Stimulated activated CD4-positive, alpha-beta T cell treated with anti-CD3 and anti-CD28 coated beads, TNF-alpha, amount 100 ng/mL, for 4 hours (primary cell): Measurements from ENCODE around the gene BZW2.

Source experiments
- DNase-seq, 3 experiments: peaks; one replicate each; pipeline ENCODE4 v3.0.0-alpha.2; 2020; ENCODE audit warnings: low read depth in 3 of 3

Gene BZW2

DNA sequence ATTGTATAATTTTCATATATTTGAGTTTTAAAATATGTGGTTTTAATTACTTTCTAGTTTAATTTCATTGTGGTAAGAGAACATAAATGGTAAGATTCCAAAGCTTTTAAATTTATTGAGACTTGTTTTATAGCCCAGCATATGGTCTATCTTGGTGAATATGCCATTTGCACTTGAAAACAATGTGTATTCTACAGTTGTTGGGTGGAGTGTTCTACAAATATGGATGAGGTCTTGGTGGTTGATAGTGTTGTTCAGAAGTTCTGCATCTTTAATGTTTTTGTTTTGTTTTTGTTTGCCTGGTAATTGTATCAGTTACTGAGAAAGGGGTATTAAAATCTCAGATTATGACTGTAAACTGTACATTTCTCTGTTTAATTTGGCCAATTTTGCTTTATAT lies 69.9 kb downstream of the BZW2 start:
- no peak for DNase-seq

DNA sequence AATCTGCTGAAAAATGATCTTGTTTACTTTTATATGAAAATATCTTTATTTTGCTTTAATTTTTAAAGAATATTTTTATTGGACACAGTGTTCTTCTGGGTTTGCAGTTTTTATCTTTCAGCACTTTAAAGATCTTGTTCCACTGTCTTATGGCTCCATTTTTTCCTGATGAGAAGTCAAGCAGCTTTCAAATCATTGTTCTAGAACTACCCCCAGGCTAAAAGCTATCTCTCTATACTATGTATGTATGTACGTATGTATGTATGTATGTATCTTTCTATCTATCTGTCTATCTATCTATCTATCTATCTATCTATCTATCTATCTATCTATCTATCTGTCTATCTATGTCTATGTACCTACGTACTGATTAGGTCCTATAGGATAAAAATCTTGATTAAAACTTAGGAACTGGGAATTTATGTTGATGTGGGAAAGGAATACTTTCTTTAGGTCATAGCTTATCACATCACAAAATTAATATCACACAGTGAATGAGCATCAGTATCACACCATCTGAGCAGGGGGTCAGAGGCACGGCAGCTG lies 72.2 kb downstream of the BZW2 start:
- no peak for DNase-seq

DNA sequence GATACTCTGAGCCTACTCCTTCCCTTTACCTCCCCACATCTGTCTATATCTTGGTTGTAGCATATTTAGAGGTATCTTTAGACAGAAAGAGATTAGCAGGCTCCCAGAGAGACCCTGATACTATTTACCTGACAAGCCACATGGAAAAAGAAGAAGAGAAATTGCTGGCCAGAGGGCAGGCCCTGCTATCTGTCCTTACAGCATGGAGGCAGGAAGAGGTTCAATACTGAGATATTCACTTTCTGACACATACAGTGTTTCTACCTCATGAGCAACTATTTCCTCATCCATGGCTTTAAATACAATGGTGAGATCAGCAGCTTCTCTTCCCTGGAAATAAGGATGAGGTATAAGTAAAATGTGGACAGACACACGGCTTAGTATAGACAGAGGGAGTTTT lies 73.7 kb downstream of the BZW2 start:
- DNase-seq = no peak

DNA sequence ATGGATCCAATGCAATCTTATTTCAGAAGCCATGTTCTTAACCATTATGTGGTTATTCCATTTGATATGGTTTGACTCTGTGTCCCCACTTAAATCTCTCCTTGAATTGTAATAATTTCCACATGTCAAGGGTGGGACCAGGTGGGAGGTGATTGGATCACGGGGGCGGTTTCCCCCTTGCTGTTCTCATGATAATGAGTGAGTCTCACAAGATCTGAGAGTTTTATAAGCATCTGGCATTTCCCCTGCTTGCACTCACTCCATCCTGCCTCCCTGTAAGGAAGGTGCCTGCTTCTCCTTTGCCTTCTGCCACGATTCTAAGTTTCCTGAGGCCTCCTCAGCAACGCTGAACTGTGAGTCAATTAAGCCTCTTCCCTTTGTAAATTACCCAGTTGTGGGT lies 75.6 kb downstream of the BZW2 start:
- DNase-seq = no peak

DNA sequence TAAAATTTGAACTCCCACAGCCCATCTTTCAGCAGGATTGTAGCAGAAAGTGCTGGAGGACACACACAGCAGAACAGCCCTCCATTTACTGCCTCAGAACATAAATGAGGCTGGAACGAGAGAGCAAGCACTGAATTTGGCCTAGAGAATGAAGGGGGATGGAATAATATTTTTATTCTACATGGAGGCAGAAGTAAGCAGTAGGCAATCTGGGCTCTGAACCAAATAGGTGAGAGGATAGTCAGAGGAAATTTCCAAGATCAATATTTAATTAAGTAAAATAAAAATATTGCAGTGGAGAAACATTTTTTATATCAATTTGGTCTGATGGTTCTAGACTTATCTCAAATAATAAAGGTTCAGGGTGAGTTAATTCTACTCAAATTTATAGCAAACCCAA lies 78.4 kb downstream of the BZW2 start:
- no peak for DNase-seq

DNA sequence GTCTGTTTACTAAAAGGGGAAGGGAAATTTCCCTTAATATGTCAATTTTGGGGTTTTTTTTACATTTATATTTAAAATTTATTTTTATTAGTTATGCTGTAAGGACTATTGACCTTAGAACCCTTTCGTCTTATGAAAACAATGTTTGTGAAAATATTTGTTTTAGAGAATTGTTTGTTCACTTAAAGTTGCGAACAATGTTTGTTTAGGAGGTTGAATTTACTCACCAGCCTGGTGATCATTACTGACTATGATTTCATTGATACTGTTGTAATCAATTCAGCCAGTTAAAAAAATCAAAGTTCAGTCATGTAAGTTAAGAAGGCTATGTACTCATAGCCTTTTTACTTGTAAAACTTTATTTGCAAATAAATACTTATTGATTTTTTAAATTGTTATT lies 80.2 kb downstream of the BZW2 start:
- DNase-seq = no peak

DNA sequence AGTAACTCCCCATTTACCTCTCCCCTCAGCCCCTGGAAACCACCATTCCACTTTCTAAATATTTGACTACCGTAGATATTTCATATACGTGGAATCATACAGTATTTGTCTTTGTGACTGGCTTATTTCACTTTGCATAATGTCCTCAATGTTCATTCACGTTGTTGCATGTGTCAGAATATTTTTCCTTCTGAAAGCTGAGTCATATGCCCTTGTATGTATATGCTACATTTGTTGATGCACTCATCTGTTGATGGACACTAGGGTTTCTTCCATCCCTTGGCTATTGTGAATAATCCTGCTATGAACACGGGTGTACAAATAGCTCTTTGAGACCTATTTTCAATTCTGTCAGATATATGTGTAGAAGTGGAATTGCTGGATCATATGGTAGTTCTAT lies 81.8 kb downstream of the BZW2 start:
- DNase-seq = no peak

DNA sequence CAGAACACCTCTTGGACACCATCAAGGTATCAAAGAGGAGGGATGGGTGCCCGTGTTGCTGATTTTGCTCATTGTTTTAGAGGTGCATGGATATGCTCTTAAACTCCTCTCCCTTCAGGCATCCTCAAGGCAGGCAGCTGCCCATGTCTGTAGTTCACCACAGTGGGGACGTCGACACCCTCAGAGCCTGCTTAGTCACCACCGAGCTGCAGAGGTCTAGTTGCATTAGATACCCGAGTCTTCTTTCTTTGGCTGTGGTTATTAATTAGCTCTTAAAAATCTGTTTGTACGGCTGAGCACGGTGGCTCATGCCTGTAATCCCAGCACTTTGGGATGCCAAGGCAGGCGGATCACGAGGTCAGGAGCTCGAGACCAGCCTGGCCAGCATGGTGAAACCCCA lies 82.8 kb downstream of the BZW2 start:
- no peak for DNase-seq

DNA sequence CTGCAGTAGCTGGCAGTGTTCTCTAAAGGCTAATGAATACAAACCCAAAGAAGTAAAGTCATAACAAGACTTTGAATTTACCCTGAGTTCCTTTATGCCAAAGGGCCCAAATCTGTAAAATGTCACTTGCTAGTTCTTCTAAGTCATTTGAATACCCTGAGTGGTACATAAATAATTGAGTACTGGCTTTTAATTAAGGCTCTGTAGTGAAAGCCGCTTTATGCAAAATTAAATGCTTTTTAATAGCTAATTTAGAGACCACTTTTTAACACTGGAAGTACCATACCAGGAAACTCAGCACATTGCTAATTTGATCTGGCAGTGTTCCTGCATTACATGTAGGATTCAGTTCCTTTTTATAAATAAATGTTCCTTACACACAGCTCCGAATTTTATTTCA lies 83.6 kb downstream of the BZW2 start:
- DNase-seq = no peak

DNA sequence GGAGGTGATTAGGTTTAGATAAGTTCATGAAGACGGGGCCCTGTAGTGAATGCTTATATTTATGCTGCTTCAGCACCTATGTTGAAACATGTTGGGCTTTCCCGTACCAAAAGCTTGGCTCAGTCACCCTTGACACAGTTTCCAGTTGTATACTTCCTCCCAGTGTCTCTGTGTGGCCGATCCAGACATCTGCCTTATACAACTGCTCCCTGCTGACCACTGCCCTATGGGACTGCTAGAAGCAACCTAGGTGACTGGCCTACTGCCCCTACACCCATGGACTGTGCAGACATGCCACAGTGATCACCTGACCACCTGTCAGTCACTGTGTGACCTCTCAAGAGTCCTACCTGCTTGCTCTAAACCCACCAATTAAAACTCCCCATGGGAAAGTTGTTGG lies 85.0 kb downstream of the BZW2 start:
- no peak for DNase-seq

DNA sequence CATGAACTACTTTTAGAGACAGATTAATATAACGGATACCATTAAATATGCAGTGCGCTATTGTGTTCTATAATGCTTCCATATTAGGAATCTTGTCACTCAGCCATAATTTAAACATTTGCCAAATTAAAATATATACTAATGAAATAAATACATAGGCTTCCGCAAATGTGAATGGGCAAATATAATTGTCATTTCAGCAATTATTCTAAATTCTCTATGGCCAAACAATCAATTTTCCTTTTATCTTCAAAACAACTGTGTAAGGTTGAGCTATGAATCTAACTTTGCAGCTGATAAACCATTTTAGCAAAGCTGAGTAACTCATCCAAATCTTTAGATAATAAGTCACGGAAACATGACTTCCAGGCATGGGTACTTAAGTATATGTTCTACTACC lies 86.8 kb downstream of the BZW2 start:
- DNase-seq = no peak

DNA sequence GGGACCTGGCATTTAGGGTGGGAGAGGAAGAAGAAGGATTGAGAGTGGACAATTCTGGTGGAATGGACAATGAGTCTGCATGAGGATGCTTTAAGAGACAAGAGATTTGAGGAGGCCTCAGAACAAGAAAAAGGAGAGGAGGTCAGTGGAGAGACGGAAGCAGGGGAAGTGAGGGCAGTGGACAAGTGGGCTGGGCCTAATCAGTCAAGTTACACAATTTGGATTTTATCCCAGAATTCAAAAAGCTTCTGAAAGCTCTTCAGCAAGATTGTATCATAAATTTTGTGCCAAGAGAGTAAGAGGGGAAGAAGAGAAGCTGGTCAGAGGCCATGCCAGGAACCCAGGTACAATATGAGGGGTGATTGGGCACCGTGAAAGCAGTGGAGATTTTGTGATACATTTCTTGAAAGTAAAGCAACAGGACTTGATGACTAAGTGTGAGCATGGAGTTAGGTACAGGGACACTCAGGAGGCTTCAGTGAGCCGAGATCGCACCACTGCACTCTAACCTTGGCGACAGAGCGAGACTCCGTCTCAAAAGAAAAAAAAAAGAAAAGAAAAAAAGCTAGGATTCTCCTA lies 88.3 kb downstream of the BZW2 start:
- no peak for DNase-seq

DNA sequence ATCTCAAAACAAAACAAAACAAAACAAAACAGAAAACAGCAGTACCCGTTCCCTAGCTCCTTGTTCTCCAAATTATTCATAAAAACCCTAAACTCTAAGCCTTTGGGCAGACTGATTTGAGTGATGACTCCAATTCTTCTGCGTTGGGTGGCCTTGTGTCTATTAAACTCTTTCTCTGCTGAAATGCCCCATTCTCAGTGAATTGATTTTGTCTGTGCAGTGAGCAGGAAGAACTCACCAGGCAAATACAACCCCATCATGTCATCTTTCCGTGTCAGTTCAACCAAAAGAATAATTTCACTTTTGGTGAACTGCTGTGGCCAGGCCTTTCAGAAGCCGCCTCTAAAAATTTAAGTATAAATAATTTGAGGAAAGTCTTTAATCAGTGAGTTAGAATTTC lies 89.0 kb downstream of the BZW2 start:
- no peak for DNase-seq

DNA sequence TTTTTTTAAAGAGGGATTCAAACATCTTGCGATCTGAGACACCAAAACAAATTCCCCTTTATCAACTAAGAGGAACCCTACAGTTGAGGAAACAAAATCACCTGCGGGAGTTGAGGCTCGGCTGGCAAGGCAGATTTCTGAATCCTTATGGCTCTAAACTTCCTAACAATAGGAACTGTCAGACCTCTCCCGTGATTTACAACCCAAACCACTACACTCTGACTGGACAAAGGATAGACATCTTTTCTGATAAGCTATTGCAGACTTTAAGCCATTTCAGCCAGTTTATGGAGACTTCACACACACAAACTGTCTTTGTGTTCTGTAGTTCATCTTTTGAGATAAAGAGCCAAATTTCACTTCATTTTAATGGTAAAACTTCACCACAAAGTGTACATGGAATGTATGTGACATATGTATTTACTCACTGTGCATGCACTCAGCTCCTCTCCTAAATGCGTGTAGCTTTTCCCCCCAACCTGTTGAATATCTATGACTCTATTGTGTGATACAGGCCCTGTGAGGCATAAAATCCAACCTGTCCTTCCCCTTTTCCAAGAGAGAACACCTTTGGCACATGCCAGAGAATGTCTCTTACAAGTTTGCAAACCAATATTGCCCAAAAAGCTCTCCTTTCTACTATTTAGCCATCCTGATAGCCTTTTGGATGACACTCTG lies 92.2 kb downstream of the BZW2 start:
- no peak for DNase-seq

DNA sequence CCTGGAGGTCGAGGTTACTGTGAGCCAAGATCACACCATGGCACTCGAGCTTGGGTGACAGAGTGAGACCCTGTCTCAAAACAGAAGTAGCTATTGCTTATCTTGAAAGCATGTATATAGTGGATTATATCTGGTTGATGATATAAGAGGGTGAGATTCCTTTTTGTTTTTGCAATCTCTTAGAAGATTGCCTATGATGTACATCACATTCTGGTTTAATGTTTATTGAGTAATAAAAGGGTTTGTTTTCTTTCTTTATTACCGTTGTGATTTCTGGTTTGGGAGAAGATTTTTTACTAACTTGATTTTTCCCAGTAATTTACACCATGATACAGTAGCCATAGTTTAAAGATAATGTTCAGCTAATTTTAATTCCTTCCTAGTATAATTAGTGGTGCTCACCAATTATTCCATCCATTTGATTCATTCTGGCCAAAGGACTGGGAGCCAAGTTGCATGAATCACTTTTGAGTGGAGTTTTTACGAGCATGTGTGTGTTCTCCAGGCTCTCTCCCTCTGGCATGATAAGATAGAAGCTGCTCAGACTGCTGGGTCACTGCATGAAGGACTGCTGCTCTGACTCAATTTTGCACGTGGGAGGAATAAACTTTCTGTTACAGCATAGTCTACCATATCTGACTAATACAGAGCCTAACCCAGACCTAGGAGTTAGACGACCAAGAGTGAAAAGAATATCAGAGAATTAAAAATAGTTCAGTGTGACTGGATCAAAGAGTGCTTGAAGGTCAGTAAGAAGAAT lies 94.1 kb downstream of the BZW2 start:
- DNase-seq = no peak

DNA sequence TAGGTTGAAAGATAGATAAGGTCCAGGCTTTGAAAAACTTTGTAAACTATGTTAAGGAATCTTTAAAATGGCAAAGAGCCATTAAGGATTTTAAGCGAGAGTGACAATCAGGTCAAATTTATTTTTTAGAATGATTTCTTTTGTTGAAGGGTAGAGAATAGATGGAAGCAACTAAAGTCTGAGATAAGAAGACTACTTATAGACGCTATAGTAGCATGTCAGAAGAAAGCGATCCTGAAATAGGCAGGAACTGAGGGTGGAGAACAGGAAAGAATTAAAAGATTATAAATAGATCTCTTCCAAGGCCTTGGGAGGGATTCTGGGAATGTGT lies 94.6 kb downstream of the BZW2 start:
- DNase-seq = no peak

DNA sequence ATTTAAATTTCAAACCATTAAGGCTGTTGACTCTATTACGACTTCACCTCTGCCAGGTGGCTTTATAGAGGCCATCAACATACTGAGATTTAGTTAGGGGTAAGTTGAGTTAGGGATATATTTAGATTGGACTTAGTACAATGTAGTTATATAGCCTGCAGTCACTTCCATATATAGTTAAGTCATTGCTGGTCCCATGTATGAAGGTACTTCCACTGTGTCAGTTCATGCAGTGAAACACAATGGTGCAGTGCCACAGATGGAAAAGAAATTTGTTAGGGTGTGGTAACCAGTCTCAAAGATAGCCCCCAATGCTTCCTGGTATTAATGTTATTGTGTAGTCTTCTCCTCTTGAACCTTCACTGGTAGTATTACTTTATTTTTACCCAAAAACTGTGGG lies 95.0 kb downstream of the BZW2 start:
- no peak for DNase-seq

DNA sequence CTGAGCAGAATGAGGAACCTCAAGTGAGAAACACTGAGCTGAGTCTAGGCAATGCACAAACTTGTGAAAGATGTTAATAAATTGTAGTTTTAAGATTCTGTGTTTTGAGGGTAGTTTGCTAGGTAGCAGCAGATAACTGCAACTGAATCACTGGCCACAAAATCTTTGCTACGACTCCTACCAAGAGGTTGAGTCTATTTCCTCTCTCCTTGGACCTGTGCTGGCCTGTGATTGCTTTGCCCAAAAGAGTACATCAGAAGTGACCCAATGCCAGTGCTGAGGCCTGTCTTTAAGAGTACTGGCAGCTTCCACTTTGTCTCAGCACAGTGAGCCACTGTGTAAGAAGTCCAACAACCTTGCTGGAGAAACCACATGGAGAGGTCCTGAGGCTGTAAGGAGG lies 95.7 kb downstream of the BZW2 start:
- DNase-seq = no peak

DNA sequence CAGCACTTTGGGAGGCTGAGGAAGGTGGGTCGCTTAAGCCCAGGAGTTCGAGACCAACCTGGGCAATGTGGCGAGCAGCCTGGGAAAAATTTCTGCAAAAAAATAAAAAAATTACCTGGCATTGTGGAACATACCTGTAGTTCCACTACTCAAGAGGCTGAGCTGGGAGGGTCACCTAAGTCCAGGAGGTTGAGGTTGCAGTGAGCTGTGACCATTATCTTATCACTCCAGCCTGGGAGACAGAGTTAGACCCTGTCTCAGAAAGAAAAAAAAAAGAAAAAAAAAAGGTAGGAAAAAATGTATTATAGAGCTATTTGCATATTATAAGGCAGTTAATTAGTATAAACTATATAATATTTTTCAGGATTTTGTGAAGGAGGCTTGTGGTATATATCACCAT lies 96.6 kb downstream of the BZW2 start:
- no peak for DNase-seq

DNA sequence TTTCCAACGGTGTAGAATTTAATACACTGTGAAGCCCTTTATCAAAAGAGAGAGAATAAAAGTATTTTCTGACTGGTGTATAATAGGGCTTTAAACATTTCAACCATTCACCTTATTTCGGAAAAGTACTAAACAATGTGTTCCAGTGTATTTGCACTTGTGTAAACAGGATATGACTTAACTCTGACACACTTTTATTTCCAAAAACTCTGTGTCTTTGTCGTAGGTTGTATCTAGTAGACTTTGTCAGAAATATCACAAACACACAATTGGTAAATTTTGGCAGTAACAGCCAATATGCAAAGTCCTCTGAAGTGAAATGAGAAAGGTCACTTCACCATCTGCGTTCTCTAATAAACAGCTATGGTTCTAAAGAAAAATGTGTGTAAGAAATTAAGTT lies 97.3 kb downstream of the BZW2 start:
- DNase-seq = no peak

DNA sequence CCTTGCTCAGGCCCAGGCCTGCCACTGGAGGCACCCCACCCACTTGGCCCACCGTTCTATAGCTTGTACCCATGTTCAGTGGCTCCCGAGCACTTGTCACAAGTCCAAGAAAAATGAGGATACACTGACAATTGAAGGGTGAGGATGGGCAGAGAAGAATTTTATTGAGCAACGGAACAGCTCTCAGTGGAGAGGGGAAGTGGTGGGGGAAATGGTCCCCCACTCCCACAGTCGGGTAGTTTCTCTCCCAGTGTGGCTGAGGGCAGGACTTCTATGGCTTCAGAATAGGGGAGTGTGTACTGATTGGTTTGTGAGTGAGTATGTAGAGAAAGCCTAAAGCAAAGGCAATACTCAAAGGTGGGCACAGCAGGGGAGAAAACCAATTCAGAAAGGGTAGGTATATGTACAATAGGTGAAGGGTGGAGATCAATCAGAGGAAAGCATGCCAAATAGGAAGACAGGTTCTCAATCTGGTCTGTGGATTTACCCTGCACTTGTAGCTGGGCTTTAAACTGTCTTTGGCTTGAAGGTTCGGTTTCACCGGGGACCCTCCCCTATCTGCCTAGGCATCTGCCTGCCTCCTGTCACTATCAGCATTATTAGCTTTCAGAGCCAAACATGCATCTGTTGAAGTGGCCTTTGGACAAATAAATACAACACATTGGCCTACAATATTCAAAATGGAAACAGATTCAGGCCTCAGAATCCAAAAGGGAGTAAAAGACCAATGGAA lies 98.7 kb downstream of the BZW2 start:
- no peak for DNase-seq

DNA sequence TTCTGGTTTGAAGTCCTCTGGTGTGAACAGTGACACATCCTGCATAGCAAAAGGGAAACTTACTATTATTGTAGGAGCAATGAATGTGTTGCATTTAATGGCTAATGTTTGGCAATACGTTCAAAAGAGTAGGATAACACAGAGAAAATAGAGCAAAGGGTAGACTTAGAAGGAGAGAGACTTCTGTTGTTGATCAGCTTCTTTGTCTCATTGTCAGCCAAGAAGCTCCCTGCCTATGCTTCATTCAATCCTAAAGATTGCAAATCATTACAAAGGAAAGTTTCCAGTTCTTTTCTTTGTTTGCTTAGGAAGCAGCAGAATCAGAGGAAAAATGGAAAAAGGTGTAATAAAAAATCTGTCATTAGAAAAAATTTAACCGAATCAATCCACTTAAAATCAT lies 99.7 kb downstream of the BZW2 start:
- DNase-seq = no peak

DNA sequence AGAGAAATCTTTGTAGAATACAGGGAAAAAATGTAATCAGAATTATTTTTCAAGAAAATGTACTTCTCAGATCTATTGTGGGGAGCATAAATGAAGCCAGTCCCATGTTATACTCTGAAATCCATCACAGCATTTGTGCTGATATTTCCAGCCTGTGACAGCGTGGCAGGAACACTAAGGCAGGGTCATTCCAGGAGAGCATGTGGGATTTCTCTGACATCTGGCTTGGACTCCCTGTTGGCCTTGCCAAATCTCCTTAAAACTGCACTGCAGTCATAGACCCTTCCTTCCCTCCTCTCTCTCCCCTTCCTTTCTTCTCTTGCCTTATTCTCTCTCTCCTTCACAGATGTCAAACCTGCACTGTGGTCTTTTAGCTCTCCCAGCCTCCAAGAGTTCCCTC lies 101.1 kb downstream of the BZW2 start:
- no peak for DNase-seq
